HepG2 (cell line): ENCODE data around the gene TAPBP. TPM values are rescaled to one million over a fixed set of nuclear protein-coding genes. Genes with fewer than 3 reads are reported as not detected.

ENCODE experiments used
- ATAC-seq: fragments of 200-7000 bp; cut with Tn5 transposase; 3 replicates; pipeline ENCODE4 v1.9.1; 2020; ENCODE audit warnings: mild to moderate bottlenecking, moderate library complexity
- BruUV-seq: library from RNA; stranded (reverse); fragments of 400-500 nt; replicated peaks from 2 replicates; lab custom pipeline; 2021; lab: Mats Ljungman, UMichigan
- CTCF ChIA-PET: fragments of 300-600 bp; formaldehyde crosslinking; extraction: SDS; loops from one replicate; lab custom pipeline; 2021; ENCODE audit warnings: low total read pairs, inconsistent platforms, low intra/inter-chr PET ratio; lab: Yijun Ruan, JAX
- POLR2A ChIA-PET: fragments of 350-600 bp; sonication (Branson Sonifier 250); formaldehyde crosslinking; loops from one replicate; lab custom pipeline; 2020; ENCODE audit warnings: antibody characterized with exemption, inconsistent platforms; lab: Yijun Ruan, JAX
- DNase-seq: peaks from one replicate; pipeline ENCODE4 v3.0.0-alpha.2; 2015; ENCODE audit warnings: low spot score
- FAIRE-seq: peaks from 3 replicates; lab custom pipeline; 2011; peaks lifted over from hg19 to GRCh38; lab: Jason Lieb, UNC
- H2AFZ ChIP-seq: one replicate; pipeline ENCODE4 v1.6.1; 2011; ENCODE audit warnings: low read length, inconsistent platforms
- H3K27ac ChIP-seq: fragments of 300-600 bp; 3 replicates; pipeline ENCODE4 v1.8.0; 2011; ENCODE audit warnings: mixed run types, mild to moderate bottlenecking, mixed read lengths, low read length, inconsistent platforms; ENCODE audit not compliant: insufficient read depth; ENCODE audit errors: extremely low read length
- H3K27me3 ChIP-seq, 2 experiments: fragments of 200-600 bp in 1 of 2; 2 replicates in 1 of 2; 3 replicates in 1 of 2; pipeline versions ENCODE4 v1.6.0 to v1.8.0; 2011; ENCODE audit warnings: low read length in 2 of 2, mild to moderate bottlenecking in 2 of 2, moderate library complexity in 2 of 2, inconsistent platforms in 1 of 2; ENCODE audit not compliant: insufficient read depth in 2 of 2, control insufficient read depth in 1 of 2
- H3K36me3 ChIP-seq, 2 experiments: fragments of 200-600 bp in 1 of 2; replicated peaks in 1 of 2; 2 replicates in 1 of 2; 3 replicates in 1 of 2; pipeline versions ENCODE4 v1.5.1 to v1.8.0; 2011; ENCODE audit warnings: low read length in 2 of 2, inconsistent platforms in 1 of 2; ENCODE audit not compliant: insufficient read depth in 2 of 2, control insufficient read depth in 1 of 2
- H3K4me1 ChIP-seq: 2 replicates; pipeline ENCODE4 v1.5.1; 2012; ENCODE audit warnings: low read length, inconsistent platforms; ENCODE audit not compliant: insufficient read depth
- H3K4me2 ChIP-seq: 2 replicates; pipeline ENCODE4 v1.6.0; 2011; ENCODE audit warnings: low read depth, low read length, inconsistent platforms
- H3K4me3 ChIP-seq, 3 experiments: fragments of 200-600 bp in 1 of 3; sonication (generic), shearing (Covaris generic) in 1 of 3; replicated peaks in 1 of 3; 2 replicates each; pipeline ENCODE4 v1.5.1; 2011 to 2016; ENCODE audit warnings: low read length in 3 of 3, inconsistent platforms in 2 of 3, low read depth in 2 of 3, mild to moderate bottlenecking in 2 of 3, control low read depth in 1 of 3, mixed read lengths in 1 of 3; ENCODE audit not compliant: insufficient read depth in 1 of 3
- H3K79me2 ChIP-seq: one replicate; pipeline ENCODE4 v1.6.1; 2011; ENCODE audit warnings: low read length, inconsistent platforms; ENCODE audit not compliant: insufficient read depth
- H3K9ac ChIP-seq: 2 replicates; pipeline ENCODE4 v1.6.0; 2011; ENCODE audit warnings: mild to moderate bottlenecking, low read depth, low read length, inconsistent platforms; ENCODE audit not compliant: insufficient read depth
- H3K9me3 ChIP-seq: 2 replicates; pipeline ENCODE4 v1.5.1; 2012; ENCODE audit warnings: mild to moderate bottlenecking, low read length
- H4K20me1 ChIP-seq: 2 replicates; pipeline ENCODE4 v1.6.0; 2011; ENCODE audit warnings: inconsistent platforms, mild to moderate bottlenecking, low read length, moderate library complexity; ENCODE audit not compliant: insufficient read depth
- AGO2 ChIP-seq: fragments of 200-400 bp; formaldehyde crosslinking; optimal IDR thresholded peaks from 2 replicates; pipeline ENCODE3; 2017; ENCODE audit warnings: mild to moderate bottlenecking, low read depth, low read length, moderate library complexity
- ATF1 ChIP-seq: IDR thresholded peaks from 2 replicates; pipeline ENCODE4 v1.6.1; 2016; ENCODE audit warnings: mild to moderate bottlenecking, control low read depth
- KDM5B ChIP-seq: sonication (generic); formaldehyde crosslinking; IDR thresholded peaks from 2 replicates; pipeline ENCODE4 v1.4.0; 2020; ENCODE audit warnings: missing genetic modification reagents, mild to moderate bottlenecking, borderline replicate concordance
- NCOA5 ChIP-seq: sonication (generic); formaldehyde crosslinking; IDR thresholded peaks from 2 replicates; pipeline ENCODE4 v1.4.0; 2020; ENCODE audit warnings: missing genetic modification reagents
- NFE2L2 ChIP-seq: fragments of 150-350 bp; IDR thresholded peaks from 2 replicates; pipeline ENCODE4 v1.6.1; 2014; ENCODE audit warnings: low read length
- RBFOX2 ChIP-seq: fragments of 200-400 bp; formaldehyde crosslinking; IDR thresholded peaks from 2 replicates; pipeline ENCODE4 v1.6.1; 2017; ENCODE audit warnings: low read depth, mild to moderate bottlenecking, low read length
- ZNF501 ChIP-seq: sonication (generic); formaldehyde crosslinking; IDR thresholded peaks from 2 replicates; pipeline ENCODE4 v1.5.1; 2020; ENCODE audit warnings: mild to moderate bottlenecking, moderate library complexity, missing genetic modification reagents
- ZNF589 ChIP-seq: sonication (generic); formaldehyde crosslinking; conservative IDR thresholded peaks from 2 replicates; pipeline ENCODE4 v1.8.0; 2022; ENCODE audit warnings: mild to moderate bottlenecking, moderate library complexity, missing genetic modification reagents
- WGBS: methylation state at CpG from one replicate; pipeline ENCODE4 v1.1.6; 2017; ENCODE audit warnings: low lambda C conversion rate; 5-methylcytosine and 5-hydroxymethylcytosine counted together
- in situ Hi-C: cut with HindIII; loops from 2 replicates; pipeline ENCODE4 v1.10.0; 2017; ENCODE audit warnings: low pct_unique_long_range_greater_than_20kb; ENCODE audit not compliant: extremely low pct_ligation_motif_present
- intact Hi-C: fragments of 100-400 bp; cut with micrococcal nuclease; formaldehyde crosslinking; loops from one replicate; pipeline ENCODE4 v1.10.0; 2022; ENCODE audit not compliant: unreplicated experiment
- polyA plus RNA-seq, 8 experiments: library from polyadenylated mRNA; depleted of rRNA in 3 of 8; stranded (reverse) in 7 of 8; unstranded in 1 of 8; fragments of >200 nt; fragmentation: Illumina TruSeq in 4 of 8; extraction: Trizol in 4 of 8; gene quantifications; 2 replicates each; pipeline versions ENCODE4 v1.2.1 to v1.2.3, GENCODE V29; 2011 to 2016; ENCODE audit warnings: low read depth in 4 of 8, missing spikeins in 1 of 8, mixed read lengths in 1 of 8; ENCODE audit not compliant: insufficient read depth in 1 of 8
- total RNA-seq, 5 experiments: library from RNA; depleted of rRNA; stranded (reverse); fragments of >200 nt; fragmentation: Illumina TruSeq; extraction: Trizol; gene quantifications; 2 replicates each; pipeline ENCODE4 v1.2.3, GENCODE V29; 2016; ENCODE audit warnings: low read depth in 1 of 5
- TF ChIP-seq, protein P1 (sequence below): sonication (generic); formaldehyde crosslinking; IDR thresholded peaks from 2 replicates; pipeline ENCODE4; 2020; ENCODE audit warnings: missing genetic modification reagents, mild to moderate bottlenecking, borderline replicate concordance
- TF ChIP-seq, protein P2 (sequence below): sonication (generic); formaldehyde crosslinking; IDR thresholded peaks from 2 replicates; pipeline ENCODE4 v1.5.0; 2020; ENCODE audit warnings: missing genetic modification reagents, mild to moderate bottlenecking, borderline replicate concordance
- TF ChIP-seq, protein P3 (sequence below): sonication (generic); formaldehyde crosslinking; IDR thresholded peaks from 2 replicates; pipeline ENCODE4 v1.9.0; 2022; ENCODE audit warnings: missing genetic modification reagents, mild to moderate bottlenecking, borderline replicate concordance

Gene TAPBP
- total and polyA plus RNA-seq, 2 of the 13 experiments (the other 11 are each of a cell fraction or from before 2014, with no cell fraction given): 27.4 to 32.3 TPM

DNA sequence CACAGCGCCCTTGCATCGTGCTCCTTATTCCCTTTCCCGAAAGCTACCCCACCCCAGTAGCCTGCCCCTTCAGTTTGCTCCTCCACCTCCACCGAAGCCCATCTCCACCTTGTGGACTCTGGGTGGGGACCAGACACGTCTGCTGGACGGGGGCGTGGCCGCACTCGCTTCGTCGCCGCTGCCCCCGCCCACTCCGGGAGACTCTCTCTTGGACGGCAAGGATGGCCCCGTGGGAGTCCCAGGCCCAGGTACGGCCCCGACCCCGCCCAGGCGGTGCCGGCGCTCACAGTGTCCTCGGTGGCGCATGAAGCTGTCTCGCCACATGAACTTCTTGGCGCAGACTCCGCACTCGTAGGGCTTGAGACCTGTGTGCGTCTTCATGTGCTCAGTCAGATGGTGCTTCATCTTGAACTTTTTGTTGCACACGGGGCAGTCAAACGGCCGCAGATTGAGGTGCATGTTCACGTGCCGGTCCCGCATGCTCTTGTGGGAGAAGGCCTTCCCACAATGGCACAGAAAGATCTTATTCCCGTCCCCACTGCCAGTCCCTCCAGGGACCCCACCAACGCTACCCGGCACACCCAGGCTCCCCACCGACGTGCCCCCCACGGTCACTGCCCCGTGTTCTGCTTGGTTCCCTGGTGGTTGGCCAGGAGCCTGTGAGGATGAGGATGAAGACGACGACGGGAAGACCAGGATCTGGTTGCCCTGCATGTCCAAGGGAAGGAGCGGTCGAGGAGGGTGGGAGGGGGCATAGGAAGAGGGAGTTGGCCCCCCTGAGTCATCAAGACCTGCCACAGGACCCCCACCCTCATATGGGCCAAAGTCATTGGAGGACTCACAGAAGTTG lies 1.3 kb upstream of the TAPBP start:
- Histone ChIP-seq H3K4me3 (peak overlapping the region in 1 of 3 experiments; percentile 98; a peak in 2 of 6 replicates), H3K36me3 (peaks cover 5 to 17% of the 10 kb centered on the region in 2 experiments), H2AFZ (no peak overlapping the region), H4K20me1 (peaks cover 3% of the 10 kb centered on the region; the same call in 1 of the 2 replicates), H3K9me3 (no peaks in the 10 kb centered on the region), H3K4me1 (peaks cover 44% of the 10 kb centered on the region), H3K4me2 (0 out of 2 replicates have a peak overlapping the region, but pooled peaks have one; percentile 94), H3K27me3 (no peaks in the 10 kb centered on the region; a peak in 1 of 5 replicates), H3K27ac (peak overlapping the region; percentile 83), H3K79me2 (peaks cover 20% of the 10 kb centered on the region), H3K9ac (no peak overlapping the region)
- WGBS: 92% methylated on average over 47 of the region's 47 CpGs
- intact Hi-C loops (loop anchor here (5.0 kb wide), 1 partner anchor 43 kb away; the partner anchor contains the start of genes RPS18 and VPS52), in situ Hi-C loops (no loop called here)
- ChIA-PET CTCF (no interaction called here), POLR2A (no interaction called here)
- FAIRE-seq (no peak), ATAC-seq (no peak), DNase-seq (no peak)
- no TSS peak for BruUV-seq
- TF ChIP-seq AGO2: peak; percentile 94
- no peak for TF ChIP-seq ATF1 (CRISPR knock-in tag)
- TF ChIP-seq, protein P1, sequence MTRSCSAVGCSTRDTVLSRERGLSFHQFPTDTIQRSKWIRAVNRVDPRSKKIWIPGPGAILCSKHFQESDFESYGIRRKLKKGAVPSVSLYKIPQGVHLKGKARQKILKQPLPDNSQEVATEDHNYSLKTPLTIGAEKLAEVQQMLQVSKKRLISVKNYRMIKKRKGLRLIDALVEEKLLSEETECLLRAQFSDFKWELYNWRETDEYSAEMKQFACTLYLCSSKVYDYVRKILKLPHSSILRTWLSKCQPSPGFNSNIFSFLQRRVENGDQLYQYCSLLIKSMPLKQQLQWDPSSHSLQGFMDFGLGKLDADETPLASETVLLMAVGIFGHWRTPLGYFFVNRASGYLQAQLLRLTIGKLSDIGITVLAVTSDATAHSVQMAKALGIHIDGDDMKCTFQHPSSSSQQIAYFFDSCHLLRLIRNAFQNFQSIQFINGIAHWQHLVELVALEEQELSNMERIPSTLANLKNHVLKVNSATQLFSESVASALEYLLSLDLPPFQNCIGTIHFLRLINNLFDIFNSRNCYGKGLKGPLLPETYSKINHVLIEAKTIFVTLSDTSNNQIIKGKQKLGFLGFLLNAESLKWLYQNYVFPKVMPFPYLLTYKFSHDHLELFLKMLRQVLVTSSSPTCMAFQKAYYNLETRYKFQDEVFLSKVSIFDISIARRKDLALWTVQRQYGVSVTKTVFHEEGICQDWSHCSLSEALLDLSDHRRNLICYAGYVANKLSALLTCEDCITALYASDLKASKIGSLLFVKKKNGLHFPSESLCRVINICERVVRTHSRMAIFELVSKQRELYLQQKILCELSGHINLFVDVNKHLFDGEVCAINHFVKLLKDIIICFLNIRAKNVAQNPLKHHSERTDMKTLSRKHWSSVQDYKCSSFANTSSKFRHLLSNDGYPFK (CRISPR knock-in tag): peak; percentile 39; the same call in 1 of the 2 replicates
- TF ChIP-seq ZNF501: 0 out of 2 replicates have a peak, but pooled peaks have one; percentile 38
- TF ChIP-seq NFE2L2: no peak
- TF ChIP-seq NCOA5: no peak
- TF ChIP-seq RBFOX2: peak; percentile 66
- TF ChIP-seq, protein P2, sequence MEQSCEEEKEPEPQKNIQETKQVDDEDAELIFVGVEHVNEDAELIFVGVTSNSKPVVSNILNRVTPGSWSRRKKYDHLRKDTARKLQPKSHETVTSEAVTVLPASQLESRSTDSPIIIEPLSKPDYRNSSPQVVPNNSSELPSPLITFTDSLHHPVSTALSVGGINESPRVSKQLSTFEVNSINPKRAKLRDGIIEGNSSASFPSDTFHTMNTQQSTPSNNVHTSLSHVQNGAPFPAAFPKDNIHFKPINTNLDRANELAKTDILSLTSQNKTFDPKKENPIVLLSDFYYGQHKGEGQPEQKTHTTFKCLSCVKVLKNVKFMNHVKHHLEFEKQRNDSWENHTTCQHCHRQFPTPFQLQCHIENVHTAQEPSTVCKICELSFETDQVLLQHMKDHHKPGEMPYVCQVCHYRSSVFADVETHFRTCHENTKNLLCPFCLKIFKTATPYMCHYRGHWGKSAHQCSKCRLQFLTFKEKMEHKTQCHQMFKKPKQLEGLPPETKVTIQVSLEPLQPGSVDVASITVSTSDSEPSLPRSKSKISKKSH (CRISPR knock-in tag): 0 out of 2 replicates have a peak, but pooled peaks have one; percentile 38
- 0 out of 2 replicates have a peak, but pooled peaks have one; percentile 68 for TF ChIP-seq ZNF589
- 0 out of 2 replicates have a peak, but pooled peaks have one; percentile 0 for TF ChIP-seq KDM5B (CRISPR knock-in tag)
- TF ChIP-seq, protein P3, sequence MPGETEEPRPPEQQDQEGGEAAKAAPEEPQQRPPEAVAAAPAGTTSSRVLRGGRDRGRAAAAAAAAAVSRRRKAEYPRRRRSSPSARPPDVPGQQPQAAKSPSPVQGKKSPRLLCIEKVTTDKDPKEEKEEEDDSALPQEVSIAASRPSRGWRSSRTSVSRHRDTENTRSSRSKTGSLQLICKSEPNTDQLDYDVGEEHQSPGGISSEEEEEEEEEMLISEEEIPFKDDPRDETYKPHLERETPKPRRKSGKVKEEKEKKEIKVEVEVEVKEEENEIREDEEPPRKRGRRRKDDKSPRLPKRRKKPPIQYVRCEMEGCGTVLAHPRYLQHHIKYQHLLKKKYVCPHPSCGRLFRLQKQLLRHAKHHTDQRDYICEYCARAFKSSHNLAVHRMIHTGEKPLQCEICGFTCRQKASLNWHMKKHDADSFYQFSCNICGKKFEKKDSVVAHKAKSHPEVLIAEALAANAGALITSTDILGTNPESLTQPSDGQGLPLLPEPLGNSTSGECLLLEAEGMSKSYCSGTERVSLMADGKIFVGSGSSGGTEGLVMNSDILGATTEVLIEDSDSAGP (CRISPR knock-in tag): peak; percentile 57; the same call in 1 of the 2 replicates
